ENCODE results near the gene IQCK. TPM values are rescaled to one million over a fixed set of nuclear protein-coding genes. Genes with fewer than 3 reads are reported as not detected.

IQCK gene
- total RNA-seq, 1 donor from 2014 or later = 5.8 TPM

DNA sequence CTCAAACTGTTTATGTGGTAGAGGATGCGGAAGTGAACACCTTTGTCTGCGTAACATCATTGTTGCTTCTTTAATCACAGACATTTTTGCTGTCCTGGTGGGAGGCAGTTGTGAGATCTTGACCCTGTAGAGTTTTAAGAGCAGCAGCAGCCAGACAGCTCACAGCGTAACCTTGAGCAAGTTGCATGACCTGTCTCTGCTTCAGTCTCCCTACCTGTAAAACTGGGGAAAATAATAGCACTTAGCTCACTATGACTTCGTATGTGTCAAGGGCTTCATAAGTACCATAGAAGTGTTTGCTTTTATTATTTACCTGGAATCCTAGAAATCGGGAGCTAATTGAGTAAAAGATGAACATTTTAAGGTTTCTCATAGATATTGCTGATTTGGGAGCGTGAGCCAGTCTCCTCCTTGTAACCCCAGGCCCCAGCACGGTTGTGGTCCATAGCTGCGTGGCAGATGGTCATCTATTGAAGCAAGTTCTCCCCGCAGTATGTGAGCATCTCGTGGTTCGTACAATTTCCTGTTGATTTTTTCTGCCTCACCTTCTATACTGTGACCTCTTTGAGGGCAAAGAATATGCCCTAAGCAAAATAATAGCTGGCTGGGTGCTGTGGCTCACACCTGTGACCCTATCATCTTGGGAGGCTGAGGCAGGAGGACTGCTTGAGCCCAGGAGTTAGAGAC lies 132.2 kb downstream of the IQCK start:
- no peaks in the 10 kb centered on the region for H3K9me3 Mint-ChIP-seq (ENCODE audit: unreplicated experiment)
- H3K27ac Mint-ChIP-seq (ENCODE audit: unreplicated experiment) = no peak overlapping the region
- H3K36me3 Mint-ChIP-seq (ENCODE audit: unreplicated experiment) = no peaks in the 10 kb centered on the region
- TF ChIP-seq, protein P1, sequence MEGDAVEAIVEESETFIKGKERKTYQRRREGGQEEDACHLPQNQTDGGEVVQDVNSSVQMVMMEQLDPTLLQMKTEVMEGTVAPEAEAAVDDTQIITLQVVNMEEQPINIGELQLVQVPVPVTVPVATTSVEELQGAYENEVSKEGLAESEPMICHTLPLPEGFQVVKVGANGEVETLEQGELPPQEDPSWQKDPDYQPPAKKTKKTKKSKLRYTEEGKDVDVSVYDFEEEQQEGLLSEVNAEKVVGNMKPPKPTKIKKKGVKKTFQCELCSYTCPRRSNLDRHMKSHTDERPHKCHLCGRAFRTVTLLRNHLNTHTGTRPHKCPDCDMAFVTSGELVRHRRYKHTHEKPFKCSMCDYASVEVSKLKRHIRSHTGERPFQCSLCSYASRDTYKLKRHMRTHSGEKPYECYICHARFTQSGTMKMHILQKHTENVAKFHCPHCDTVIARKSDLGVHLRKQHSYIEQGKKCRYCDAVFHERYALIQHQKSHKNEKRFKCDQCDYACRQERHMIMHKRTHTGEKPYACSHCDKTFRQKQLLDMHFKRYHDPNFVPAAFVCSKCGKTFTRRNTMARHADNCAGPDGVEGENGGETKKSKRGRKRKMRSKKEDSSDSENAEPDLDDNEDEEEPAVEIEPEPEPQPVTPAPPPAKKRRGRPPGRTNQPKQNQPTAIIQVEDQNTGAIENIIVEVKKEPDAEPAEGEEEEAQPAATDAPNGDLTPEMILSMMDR (IDR thresholded peaks at IDR 0.05) = no peak
- no peaks in the 10 kb centered on the region for H3K27me3 Mint-ChIP-seq (ENCODE audit: unreplicated experiment)
- no peaks in the 10 kb centered on the region for H3K4me1 Mint-ChIP-seq (ENCODE audit: unreplicated experiment)
- no peak for DNase-seq (ENCODE audit: extremely low spot score, unreplicated experiment)
- H3K4me3 Mint-ChIP-seq (ENCODE audit: unreplicated experiment) = no peak overlapping the region

DNA sequence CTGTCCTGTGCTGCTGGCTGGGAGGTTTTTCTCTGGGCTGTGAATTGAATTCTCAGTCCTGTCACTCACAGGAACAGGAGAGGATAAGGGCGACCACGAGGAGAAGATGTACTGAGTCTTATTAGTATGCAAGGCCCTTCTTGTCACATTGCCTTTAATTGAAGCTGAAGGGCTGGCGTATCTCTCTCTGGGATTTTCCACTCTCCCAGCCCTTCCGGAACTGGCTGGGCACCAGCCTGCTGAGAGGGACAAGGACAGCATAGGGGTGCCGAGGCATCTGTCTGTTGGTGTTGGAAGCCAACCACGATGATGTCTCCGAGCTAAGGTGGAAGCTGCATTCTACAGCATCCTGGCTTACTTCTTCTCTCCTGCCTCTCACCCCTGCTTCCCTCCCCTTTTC lies 133.4 kb downstream of the IQCK start:
- H3K27me3 Mint-ChIP-seq (ENCODE audit: unreplicated experiment) = no peaks in the 10 kb centered on the region
- no peaks in the 10 kb centered on the region for H3K36me3 Mint-ChIP-seq (ENCODE audit: unreplicated experiment)
- no peak overlapping the region for H3K4me3 Mint-ChIP-seq (ENCODE audit: unreplicated experiment)
- no peak for DNase-seq (ENCODE audit: extremely low spot score, unreplicated experiment)
- H3K4me1 Mint-ChIP-seq (ENCODE audit: unreplicated experiment) = no peaks in the 10 kb centered on the region
- no peak overlapping the region for H3K27ac Mint-ChIP-seq (ENCODE audit: unreplicated experiment)
- TF ChIP-seq, protein P1 (IDR thresholded peaks at IDR 0.05) = no peak
- H3K9me3 Mint-ChIP-seq (ENCODE audit: unreplicated experiment) = no peaks in the 10 kb centered on the region

DNA sequence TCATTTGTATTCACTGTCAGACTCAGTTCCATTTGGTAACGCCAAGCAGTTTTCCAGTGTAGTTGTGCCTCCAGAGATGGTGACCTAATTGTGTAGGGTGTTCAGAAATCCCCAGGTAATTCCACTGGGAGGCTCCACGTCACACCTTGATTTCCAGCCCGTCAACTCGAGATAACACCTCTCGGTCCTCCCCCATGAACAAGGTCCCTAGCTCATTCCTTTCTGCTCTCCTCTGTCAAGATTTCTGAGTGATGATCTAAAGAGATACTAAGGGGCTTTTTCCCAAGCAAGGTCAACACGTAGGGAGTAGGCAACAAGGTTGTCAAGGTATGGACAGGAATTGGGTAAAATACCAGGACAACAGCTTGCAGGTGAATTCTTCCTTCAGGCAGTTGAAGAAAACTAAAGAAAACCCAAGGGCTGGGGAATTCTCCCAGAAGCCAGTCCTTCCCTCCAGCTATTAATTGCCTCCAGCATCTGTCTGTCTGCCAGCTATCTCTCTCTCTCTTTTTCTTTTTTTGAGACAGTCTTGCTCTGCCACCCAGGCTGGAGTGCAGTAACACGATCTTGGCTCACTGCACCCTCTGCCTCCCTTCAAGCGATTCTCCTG lies 135.2 kb downstream of the IQCK start:
- TF ChIP-seq, protein P1 (IDR thresholded peaks at IDR 0.05) = no peak
- Mint-ChIP-seq H3K27me3 (ENCODE audit: unreplicated experiment) (no peaks in the 10 kb centered on the region), H3K4me1 (ENCODE audit: unreplicated experiment) (no peaks in the 10 kb centered on the region), H3K4me3 (ENCODE audit: unreplicated experiment) (no peak overlapping the region), H3K36me3 (ENCODE audit: unreplicated experiment) (no peaks in the 10 kb centered on the region), H3K9me3 (ENCODE audit: unreplicated experiment) (no peaks in the 10 kb centered on the region), H3K27ac (ENCODE audit: unreplicated experiment) (no peak overlapping the region)
- DNase-seq (ENCODE audit: extremely low spot score, unreplicated experiment) = no peak

DNA sequence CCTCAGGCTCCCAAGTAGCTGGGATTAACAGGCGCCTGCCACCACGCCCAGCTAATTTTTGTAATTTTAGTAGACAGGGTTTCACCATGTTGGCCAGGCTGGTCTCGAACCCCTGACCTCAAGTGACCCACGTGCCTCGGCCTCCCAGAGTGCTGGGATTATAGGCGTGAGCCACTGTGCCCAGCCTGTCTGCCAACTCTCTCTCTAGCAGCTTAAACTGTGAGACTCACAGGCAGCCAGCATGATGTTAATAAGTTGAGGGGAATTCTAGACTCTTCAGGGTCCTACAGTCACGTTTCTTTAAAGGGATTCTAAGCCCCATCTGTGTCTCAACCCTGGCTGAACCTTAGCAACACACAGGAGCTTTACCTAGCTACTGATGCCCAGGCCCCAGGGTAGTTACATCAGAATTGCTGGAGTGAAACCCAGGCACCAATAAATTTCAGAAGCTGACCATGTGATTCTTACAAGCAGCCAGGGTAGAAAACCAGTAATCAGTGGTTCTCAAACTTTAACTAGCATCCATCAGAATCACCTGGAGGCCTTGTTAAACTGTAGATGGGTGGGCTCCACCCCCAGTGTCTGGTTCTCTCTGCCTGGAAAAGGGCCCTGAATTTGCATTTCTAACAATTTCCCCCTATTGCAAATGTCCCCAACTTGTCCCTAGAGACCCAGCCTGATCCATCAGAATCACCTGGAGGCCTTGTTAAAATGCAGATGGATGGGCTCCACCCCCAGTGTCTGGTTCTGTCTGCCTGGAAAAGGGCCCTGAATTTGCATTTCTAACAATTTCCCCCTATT lies 135.9 kb downstream of the IQCK start:
- Mint-ChIP-seq H3K27me3 (ENCODE audit: unreplicated experiment) (no peaks in the 10 kb centered on the region), H3K9me3 (ENCODE audit: unreplicated experiment) (no peaks in the 10 kb centered on the region), H3K4me1 (ENCODE audit: unreplicated experiment) (no peaks in the 10 kb centered on the region), H3K27ac (ENCODE audit: unreplicated experiment) (no peak overlapping the region), H3K4me3 (ENCODE audit: unreplicated experiment) (no peak overlapping the region), H3K36me3 (ENCODE audit: unreplicated experiment) (no peaks in the 10 kb centered on the region)
- TF ChIP-seq, protein P1 (IDR thresholded peaks at IDR 0.05) = no peak
- no peak for DNase-seq (ENCODE audit: extremely low spot score, unreplicated experiment)

DNA sequence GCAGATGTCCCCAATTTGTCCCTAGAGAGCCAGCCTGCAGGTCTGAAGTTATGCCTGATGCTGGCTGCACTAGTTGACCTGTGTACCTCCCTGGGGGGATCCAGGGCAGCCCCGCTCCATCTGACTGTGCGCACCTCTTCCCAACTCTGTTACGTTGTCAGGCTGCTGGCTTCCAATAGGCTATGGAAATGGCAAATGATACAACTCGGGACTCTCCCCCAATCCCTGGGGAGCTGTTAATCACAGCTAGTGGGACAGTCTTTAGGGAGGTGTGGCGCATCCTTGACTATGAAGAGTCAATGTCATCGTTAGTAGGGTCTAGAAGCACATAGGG lies 136.4 kb downstream of the IQCK start:
- no peaks in the 10 kb centered on the region for H3K27me3 Mint-ChIP-seq (ENCODE audit: unreplicated experiment)
- H3K4me3 Mint-ChIP-seq (ENCODE audit: unreplicated experiment) = no peak overlapping the region
- TF ChIP-seq, protein P1 (IDR thresholded peaks at IDR 0.05) = no peak
- H3K4me1 Mint-ChIP-seq (ENCODE audit: unreplicated experiment) = no peaks in the 10 kb centered on the region
- H3K27ac Mint-ChIP-seq (ENCODE audit: unreplicated experiment) = no peak overlapping the region
- DNase-seq (ENCODE audit: extremely low spot score, unreplicated experiment) = no peak
- H3K36me3 Mint-ChIP-seq (ENCODE audit: unreplicated experiment) = no peaks in the 10 kb centered on the region
- H3K9me3 Mint-ChIP-seq (ENCODE audit: unreplicated experiment) = no peaks in the 10 kb centered on the region
